ENCODE data around the gene TENM4.

TENM4 gene

DNA sequence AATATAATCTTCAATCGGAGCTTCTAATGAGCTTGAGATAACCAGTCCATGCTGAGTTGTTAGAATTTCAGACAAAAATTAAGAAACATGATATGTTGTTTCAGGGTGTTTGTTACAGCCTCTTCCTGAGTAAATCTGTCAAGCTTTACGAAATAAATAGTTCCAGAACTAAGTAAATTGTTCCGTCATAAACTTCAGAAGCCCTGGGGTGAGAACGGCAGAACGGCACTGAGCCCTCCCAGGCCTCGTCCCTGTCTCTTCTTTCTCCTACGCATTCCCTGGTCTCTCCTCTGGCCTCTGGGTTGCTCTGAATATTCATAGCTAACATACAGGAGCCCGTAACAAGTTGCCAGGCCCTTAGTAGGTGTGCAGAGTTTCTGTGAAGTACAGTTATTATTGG lies 475.4 kb downstream of the TENM4 start:
- Histone ChIP-seq H3K4me3 (no peak overlapping the region), H3K27me3 (peaks cover 0 to 5% of the 10 kb centered on the region in 2 donors), H3K27ac (no peak overlapping the region), H3K9me3 (no peaks in the 10 kb centered on the region), H3K4me1 (peaks cover 0 to 10% (median 5%) of the 10 kb centered on the region in 4 donors), H3K36me3 (no peaks in the 10 kb centered on the region)
- TF ChIP-seq, protein P1, sequence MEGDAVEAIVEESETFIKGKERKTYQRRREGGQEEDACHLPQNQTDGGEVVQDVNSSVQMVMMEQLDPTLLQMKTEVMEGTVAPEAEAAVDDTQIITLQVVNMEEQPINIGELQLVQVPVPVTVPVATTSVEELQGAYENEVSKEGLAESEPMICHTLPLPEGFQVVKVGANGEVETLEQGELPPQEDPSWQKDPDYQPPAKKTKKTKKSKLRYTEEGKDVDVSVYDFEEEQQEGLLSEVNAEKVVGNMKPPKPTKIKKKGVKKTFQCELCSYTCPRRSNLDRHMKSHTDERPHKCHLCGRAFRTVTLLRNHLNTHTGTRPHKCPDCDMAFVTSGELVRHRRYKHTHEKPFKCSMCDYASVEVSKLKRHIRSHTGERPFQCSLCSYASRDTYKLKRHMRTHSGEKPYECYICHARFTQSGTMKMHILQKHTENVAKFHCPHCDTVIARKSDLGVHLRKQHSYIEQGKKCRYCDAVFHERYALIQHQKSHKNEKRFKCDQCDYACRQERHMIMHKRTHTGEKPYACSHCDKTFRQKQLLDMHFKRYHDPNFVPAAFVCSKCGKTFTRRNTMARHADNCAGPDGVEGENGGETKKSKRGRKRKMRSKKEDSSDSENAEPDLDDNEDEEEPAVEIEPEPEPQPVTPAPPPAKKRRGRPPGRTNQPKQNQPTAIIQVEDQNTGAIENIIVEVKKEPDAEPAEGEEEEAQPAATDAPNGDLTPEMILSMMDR (IDR thresholded peaks at IDR 0.05): no peak
- DNase-seq: no peak
- intact Hi-C loops (cut with DNase I; ENCODE audit: low total_unique reads): no loop called here

GRCh38 chr11:78961937-78962701 lies 478.7 kb downstream of the TENM4 start:
- Histone ChIP-seq H3K27me3 (peaks cover 0 to 5% of the 10 kb centered on the region in 2 donors), H3K9me3 (no peaks in the 10 kb centered on the region), H3K4me1 (peaks cover 0 to 10% (median 5%) of the 10 kb centered on the region in 4 donors), H3K4me3 (peak overlapping the region in 1 of 2 donors; percentile 24), H3K36me3 (no peaks in the 10 kb centered on the region), H3K27ac (no peak overlapping the region)
- TF ChIP-seq, protein P1 (IDR thresholded peaks at IDR 0.05): no peak
- intact Hi-C loops (cut with DNase I; ENCODE audit: low total_unique reads): no loop called here
- DNase-seq: no peak

DNA sequence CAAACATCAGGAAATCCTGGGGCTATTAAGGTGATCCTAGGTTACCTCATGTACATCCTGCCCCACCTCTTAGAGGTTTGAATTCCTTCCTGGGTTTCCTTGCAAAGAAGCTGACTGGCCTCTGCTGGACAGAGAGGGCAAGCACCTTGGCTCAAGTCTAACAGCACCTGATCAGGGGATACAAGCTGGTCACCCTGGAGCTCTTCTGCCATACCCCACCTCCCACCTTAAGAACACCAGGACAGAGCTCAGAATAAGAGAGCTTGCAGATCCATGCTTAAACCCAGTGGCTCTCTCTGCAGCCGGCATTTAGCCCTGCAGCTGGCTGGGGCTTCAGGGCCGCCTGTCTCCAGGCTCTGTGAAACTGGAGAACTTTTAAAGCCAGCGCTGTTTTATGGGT lies 479.6 kb downstream of the TENM4 start:
- no peak overlapping the region for H3K27ac ChIP-seq
- DNase-seq: no peak
- no peaks in the 10 kb centered on the region for H3K9me3 ChIP-seq
- TF ChIP-seq, protein P1 (IDR thresholded peaks at IDR 0.05): no peak
- H3K36me3 ChIP-seq: no peaks in the 10 kb centered on the region
- no peak overlapping the region for H3K4me3 ChIP-seq
- peaks cover 0 to 5% of the 10 kb centered on the region in 2 donors for H3K27me3 ChIP-seq
- intact Hi-C loops (cut with DNase I; ENCODE audit: low total_unique reads): no loop called here
- peaks cover 0 to 10% (median 5%) of the 10 kb centered on the region in 4 donors for H3K4me1 ChIP-seq

- DNase-seq: no peak
- H3K9me3 ChIP-seq: no peaks in the 10 kb centered on the region
- no peak overlapping the region for H3K4me3 ChIP-seq
- H3K27ac ChIP-seq: no peak overlapping the region
- intact Hi-C loops (cut with DNase I; ENCODE audit: low total_unique reads): no loop called here
- H3K36me3 ChIP-seq: no peaks in the 10 kb centered on the region
- TF ChIP-seq, protein P1 (IDR thresholded peaks at IDR 0.05): no peak
- H3K27me3 ChIP-seq: peaks cover 0 to 5% of the 10 kb centered on the region in 2 donors
- H3K4me1 ChIP-seq: peaks cover 0 to 10% (median 5%) of the 10 kb centered on the region in 4 donors
These were observed 482.4 kb downstream of the TENM4 start for GRCh38 chr11:78958444-78958843.

GRCh38 chr11:78957476-78958245 lies 483.2 kb downstream of the TENM4 start:
- Histone ChIP-seq H3K4me3 (no peak overlapping the region), H3K27ac (no peak overlapping the region), H3K27me3 (peaks cover 0 to 5% of the 10 kb centered on the region in 2 donors), H3K4me1 (peaks cover 0 to 10% (median 5%) of the 10 kb centered on the region in 4 donors), H3K9me3 (no peaks in the 10 kb centered on the region), H3K36me3 (no peaks in the 10 kb centered on the region)
- intact Hi-C loops (cut with DNase I; ENCODE audit: low total_unique reads): no loop called here
- TF ChIP-seq, protein P1 (IDR thresholded peaks at IDR 0.05): no peak
- no peak for DNase-seq
